Measurements from ENCODE around the gene UMAD1.
"Not testable (repeated sequence)": the region's sequence is repeated elsewhere in the genome, so short reads cannot be mapped to it uniquely, and the experiment has no call there.

UMAD1 gene

DNA sequence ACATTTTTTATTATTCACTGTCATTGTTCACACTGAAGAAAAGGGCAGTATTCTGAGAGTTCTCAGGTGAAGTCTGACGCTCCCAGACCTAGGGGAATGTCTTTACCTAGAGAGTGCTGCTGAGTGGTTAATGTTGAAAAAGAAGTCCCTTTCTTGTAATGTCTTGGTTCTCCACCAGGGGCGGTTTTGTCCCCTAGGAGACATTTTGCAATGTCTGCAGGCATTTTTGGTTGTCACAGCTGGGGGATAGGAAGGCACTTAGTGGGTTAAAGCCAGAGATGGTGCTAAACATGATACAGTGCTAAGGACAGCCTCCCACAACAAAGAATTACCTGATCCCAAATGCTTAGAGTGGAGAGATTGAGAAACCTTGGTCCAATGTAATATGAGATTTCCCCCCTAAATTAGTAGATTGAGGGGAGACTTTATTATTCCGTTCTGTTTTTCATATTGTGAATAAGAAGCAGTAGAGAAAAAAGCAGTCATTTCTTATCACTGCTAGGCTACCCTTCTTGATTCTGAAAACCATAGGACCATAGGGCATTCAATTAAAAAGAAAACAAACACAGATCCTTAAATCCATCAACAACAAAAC, 13.1 kb downstream of the UMAD1 start:
- no peak for DNase-seq

DNA sequence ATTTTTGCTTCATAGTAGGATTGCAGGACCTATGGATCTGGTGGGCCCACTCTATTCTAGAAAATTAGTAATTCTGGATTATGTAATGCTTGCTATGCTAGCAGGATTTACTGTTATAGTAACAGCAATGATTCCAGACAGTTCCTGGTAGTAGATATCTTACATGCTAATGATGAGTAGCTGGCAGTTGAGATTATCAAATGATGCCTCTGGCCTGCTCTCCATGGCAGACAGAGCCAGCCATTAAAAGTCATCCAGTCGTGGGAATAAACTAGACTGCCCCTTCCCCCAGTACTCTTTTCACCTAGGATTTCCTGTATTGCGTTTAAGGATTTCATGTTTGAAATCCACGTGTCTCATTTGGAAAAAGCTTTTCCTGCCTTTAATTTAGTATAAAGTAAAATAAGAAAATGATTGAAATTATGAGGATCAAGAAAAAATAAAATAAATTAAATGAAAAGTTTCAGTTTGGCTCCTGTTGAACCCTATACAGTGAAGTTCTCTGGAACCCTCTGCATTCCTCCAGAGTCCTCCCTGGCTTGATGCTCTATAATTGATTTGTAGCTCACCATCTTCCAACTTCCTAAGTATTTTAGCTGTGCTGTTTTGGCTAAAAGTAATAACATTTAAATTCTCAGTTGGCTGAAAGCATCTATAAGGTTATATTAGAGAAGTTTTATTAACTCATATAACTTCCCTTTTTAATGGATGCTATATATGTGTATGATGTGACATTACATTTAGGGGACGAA, 14.6 kb downstream of the UMAD1 start:
- DNase-seq: no peak

DNA sequence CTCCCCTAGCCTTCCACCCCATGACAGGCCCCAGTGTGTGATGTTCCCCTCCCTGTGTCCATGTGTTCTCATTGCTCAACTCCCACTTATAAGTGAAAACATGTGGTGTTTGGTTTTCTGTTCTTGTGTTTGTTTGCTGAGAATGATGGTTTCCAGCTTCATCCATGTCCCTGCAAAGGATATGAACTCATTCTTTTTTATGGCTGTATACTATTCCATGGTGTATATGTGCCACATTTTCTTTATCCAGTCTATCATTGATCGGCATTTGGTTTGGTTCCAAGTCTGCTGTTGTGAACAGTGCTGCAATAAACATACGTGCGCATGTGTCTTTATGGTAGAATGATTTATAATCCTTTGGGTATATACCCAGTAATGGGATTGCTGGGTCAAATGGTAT, 15.9 kb downstream of the UMAD1 start:
- not testable (repeated sequence) for DNase-seq

DNA sequence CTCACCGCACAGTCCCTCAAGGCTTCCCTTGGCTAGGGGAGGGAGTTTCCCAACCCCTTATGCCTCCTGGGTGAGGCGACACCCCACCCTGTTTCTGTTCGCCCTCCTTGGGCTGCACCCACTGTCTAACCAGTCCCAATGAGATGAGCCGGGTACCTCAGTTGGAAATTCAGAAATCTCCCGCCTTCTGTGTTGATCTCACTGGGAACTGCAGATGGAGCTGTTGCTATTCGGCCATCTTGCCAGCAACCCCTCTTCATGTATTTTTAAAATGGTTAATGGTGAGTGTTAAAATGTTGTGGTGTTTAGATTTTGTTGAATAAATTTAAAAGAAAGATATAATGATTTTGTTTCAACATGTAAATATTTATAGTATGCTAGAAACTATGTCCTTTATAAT, 22.0 kb downstream of the UMAD1 start:
- DNase-seq: no peak

DNA sequence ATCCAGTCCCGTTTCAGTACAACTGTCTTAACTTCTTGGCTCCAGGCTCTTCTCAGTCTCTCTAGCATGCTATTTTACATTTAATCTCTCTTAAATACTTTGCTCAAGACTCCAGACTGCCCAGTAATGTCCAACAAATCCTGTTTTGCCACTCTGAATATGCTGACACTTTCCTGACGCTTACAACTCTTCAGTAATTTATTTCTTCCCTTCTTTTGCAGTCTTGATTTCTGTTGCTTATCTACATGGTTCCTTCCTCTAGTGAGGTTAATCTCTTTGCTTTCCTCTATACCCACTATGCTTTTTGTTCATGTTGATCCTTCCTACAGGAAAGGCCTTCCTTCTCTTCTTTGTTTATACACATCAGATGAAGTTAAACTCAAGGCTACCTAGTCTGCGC, 23.7 kb downstream of the UMAD1 start:
- DNase-seq: no peak

DNA sequence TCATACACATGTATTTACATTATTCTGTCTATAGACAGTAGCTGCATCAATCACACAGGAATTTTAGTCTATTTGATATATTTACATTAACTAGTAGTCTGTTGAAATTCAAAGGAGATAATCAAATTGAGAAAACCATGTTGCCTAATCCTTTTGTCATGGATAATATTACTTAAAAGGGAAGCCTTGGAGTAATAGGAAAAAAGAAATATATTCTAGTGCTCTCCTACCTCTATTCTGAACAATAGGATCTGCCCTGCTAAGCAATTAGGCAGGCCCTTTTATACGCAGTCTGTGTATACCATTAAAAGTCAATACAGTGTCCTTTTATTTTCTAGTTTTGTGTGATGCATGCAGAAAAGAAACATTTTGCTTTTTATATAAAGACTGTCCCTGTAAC, 24.5 kb downstream of the UMAD1 start:
- no peak for DNase-seq

DNA sequence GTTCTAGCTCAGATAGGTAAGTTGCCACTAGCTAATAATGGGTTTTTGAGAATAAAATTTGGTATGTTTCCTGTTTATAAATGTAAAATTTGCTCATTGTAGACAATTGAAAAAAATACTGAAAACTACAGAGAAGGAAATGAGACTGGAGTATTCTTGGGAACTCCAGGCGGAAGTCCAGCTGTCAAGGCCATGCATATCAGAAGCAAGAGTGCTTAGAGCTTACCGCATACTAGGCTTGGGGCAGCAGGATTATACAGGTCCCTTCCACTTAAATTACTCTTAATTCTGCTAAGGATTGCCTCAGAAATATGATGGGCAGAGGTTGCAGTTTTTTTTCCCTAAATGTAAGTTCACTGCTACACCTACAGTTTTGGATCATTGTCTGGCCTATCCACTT, 26.6 kb downstream of the UMAD1 start:
- DNase-seq: no peak

DNA sequence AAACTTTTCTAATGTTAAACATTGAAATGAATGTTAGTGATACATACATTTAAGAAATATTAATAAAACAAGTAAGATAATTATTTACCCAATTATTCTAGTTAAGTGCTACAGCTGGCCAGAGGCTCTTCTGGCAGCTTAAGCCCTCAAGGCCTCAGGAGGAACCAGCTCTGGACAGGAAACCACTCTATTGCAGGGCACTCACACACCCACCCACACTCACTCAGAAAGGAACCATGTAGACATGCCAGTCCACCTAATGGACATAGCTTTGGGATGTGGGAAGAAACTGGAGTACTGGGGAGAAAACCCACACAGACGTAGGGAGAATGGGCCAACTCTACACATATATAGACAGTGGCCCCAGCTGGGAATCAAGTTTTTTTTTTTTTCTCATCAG, 28.2 kb downstream of the UMAD1 start:
- no peak for DNase-seq

DNA sequence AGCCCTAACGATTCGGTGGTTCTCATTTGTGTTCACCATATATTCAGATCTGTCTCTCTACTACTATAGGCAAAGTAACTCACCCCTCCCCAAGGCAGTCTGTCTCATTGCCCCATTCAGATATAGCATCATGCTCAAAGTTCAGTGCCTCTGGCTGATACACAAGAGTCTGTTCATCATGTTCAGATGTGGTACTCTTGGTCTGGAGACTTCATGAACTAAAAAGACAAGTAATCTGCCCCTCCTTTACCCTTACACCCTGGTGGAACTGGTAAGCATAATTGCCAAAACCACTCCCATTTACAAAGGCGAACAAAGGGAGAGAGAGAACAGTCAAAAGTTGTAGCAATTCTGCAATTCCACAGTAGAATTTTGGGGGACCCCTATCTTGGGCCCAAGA, 29.9 kb downstream of the UMAD1 start:
- DNase-seq: no peak

DNA sequence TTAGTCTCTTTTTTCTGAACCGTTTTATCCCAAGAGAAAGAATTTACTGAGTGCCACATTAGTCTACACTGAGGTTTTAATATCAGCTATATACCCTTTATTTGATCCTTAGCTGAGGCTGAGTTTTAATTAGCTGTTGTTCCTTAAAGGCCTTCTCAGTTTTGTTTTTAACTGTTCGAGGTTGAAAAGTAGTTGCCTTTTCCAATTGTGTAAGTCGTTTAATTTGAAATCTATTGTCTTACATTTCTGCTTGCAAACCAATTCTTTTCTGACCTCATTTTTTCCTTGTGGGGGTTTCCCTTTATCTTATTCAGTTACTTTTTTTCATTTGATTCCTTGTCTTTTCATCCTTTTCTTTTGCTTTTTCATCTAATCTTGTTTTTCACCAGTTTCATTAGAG, 30.8 kb downstream of the UMAD1 start:
- no peak for DNase-seq

DNA sequence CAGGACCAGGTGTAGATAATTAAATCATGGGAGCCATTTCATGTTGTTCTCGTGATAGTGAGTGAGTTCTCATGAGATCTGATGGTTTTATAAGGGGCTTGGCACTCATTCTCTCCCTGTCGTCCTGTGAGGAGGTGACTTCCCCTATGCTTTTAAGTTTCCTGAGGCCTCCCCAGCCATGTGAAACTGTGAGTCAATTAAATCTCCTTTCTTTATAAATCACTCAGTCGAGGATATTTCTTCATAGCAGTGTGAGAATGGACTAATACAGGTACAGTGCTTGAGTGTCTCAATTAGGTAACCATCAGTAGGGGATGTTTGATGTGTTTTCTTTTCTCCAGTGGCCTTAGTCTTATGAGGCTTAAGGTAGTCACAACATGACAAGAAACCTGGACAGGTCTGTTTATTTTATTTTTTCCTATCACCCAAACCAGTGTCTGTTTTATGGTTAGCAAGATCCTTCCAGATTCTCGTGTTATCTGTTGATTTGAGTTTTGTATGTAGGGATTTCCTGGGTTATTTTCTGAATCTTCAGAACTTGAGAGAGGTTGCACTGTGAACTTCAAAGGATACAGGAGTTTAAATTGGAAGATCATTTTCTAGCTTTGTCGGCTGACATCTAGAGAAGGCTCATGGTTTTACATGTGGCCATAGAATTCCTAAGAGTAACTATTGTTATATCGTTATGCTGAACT, 32.1 kb downstream of the UMAD1 start:
- DNase-seq: no peak

DNA sequence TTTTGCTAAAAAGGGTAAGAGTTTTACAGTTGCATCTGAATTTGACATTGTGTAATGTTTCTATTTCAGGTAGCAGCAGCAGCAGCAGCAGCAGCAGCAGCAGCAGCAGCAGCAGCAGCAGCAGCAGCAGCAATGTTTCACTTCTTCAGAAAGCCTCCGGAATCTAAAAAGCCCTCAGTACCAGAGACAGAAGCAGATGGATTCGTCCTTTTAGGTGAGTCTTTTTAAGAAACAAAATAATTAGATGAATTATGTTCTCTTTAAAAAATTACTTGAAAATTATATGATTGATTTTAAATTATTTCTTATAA, 32.6 kb downstream of the UMAD1 start:
- DNase-seq: no peak

DNA sequence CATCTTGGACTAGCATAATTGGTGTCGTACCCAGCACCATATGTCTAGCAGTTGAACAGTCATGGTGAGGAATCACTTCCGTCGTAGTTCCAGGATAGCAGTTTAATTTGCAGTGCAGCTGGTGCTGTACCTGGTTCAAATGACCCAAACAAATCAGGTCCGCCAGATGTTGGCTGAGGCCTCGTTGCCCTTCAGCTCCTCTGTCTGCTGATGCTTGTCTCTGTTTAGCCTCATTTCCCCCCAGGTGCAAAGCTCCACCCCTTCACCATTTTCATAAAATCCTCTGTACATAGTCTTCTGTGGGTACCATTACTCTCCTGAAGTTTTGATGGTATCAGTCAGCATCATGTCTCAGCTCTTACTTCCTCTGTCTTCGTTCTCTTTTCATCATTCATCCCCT, 35.1 kb downstream of the UMAD1 start:
- no peak for DNase-seq

DNA sequence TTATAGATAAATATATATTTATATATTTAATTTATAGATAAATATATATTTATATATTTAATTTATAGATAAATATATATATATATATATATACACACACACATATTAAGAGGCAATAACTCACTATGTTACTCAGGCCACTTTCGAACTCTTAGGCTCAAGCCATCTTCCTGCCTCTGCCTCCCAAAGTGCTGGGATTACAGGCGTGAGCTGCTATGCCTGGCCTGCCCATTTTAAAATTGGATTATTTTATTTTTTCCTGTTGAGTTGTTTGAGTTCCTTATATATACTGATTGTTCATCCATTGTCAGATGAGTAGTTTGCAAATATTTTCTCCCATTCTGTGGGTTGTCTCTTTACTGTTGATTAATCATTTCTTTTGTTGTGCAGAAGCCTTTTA, 39.1 kb downstream of the UMAD1 start:
- DNase-seq: not testable (repeated sequence)

DNA sequence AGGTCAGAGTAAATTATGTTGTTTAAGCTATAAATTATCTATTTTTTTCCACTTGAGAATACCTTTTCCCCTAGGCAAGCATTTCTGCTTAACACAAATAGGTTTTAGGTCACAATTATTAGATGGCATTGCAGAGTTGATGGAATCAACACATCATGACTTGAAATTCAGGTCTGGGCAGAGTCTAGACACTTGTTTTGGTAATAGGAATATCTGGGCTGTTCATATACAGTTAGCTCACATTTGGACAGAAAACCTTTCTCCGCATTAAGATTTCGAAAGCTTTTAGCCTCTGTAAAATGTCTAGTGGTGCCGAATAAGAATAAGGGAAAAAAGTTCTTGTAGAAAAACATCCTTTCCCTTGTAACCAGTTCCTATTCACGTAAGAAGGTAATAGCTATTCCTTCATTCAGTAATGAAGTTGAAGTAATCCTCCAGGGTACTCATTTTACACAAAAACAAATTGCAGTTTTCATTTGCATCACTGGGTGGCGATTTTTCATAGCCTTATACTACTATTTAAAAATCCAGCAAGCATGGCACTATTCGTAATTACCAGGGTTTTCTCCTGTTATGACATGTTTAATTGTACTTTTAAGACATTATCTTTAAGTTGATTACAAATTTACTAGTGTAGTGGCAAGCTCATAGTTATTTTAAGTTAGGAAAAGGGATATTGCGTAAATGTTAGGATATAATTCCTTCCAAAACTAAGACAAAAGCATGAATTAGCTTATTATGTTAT, 40.8 kb downstream of the UMAD1 start:
- peak; percentile 88 for DNase-seq

DNA sequence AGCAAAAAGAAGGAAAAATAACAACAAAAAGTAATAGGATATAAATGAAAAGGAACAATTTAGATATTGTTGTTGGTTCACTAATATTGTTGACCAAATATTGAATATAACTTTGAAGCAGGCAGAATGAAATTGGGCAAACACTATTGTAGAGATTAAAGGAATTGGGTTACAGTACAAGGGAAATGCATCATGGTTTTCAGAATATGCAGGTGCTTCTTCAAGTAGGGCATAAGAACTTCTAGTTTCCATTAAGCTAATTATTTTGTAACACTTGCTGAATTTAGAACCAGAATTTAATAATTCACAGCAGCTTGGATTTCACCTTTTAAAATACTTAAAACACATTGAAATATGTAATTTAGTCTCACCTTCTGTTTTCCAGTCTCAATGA, 41.4 kb downstream of the UMAD1 start:
- DNase-seq: no peak

DNA sequence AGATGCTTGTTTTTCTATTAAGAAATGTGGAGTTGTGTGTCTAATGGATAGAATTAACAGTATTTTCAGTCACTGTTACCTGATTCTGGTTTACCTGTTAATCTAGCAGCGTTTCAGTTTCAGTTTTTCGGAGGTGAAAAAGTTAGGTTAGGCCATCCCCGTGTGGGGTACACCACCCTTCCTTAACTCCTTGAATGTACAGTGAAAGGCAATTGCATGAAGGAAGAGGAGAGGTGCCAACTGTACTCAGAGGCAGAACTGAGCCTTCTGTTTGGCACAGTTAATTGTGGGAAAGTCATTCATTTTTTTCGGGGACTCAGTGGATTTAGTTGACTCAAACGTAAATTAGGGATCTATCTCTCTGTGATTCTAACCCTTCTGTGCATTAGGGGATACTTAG, 42.3 kb downstream of the UMAD1 start:
- DNase-seq: peak; percentile 50

DNA sequence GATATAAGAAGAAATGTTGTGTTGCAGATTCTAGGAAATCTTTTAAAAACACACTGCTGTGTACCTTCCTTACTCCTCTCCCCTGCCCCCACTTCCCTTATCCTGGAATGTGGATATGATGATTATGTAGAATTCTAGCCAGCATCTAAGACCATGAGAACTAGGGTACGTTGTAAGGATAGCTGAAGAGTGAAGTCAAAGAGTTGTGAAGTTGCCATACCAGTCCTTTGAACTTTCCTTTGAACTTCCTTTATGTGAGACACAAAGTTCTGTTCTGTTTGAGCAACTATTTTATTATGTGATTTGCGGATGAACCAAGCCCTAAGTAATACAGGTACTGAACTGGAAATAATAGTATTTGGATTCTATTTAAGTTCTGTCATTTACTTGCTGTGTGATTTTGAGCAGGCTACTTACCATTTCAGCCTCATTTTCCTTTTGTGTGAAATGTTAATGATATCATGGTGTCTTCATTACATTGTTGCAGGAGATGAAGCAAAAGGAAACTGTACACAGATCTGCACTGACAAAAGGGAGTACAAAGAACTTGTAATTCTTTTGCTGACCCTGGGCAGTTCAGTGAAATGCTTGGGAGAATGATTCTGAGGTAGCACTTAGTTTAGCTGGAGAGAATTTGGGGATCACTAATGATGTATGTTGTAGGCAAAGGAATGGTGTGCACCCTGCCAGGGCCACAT, 46.4 kb downstream of the UMAD1 start:
- DNase-seq: no peak

DNA sequence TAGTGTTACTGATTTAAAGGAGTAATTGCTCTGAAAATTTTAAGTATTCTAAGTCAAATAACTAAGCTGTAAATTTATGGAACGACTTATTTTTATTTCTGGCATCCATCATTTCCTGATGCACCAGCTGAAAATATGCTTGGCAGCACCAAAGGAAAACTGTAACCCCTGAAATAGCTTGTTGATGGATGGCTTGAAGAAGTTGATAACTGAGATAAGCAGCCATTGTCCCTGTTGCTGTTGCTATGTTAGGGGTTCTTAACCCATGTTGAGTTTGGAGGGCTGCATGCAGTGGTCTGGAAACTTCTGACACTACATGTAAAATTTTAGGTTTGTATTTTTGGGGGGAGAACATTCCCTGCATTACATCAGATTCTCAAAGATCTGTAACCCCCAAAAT, 47.2 kb downstream of the UMAD1 start:
- no peak for DNase-seq

DNA sequence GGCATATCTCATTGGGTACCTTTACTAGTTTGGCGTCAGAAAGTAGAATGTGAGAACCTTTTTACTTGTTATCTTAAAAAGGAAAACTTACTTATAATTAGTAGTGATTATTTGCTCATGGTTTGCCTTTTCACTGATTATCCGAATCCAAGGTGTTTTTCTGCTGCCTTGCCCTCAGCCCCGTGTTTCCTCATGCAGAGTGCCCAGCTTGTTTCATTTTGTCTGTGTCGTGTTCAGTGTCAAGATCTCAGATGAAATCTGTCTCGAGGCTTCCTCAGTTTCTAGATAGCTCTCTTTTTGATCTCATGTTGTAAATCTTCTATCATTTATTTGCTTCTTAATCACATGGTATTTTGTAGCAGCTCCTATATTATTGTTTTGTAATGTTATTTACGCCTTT, 47.8 kb downstream of the UMAD1 start:
- no peak for DNase-seq

DNA sequence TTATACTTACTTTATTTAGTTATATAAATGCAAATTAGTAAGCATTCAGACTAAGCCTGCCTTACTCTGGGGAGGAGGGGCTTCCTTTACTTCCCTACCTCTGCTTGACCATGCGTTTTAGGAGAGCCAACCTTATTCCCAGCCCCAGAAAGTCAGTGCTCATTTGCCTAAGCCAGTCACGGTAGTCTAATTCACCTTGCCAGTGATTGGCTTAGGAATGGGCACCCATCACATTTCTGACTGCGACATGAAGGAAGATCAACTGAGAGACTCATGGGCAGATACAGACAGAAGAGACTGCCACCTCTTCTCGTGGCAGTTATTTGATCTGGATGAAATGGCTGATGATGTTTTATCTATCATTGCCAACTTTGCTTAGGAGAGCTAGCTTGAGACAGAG, 48.4 kb downstream of the UMAD1 start:
- no peak for DNase-seq

DNA sequence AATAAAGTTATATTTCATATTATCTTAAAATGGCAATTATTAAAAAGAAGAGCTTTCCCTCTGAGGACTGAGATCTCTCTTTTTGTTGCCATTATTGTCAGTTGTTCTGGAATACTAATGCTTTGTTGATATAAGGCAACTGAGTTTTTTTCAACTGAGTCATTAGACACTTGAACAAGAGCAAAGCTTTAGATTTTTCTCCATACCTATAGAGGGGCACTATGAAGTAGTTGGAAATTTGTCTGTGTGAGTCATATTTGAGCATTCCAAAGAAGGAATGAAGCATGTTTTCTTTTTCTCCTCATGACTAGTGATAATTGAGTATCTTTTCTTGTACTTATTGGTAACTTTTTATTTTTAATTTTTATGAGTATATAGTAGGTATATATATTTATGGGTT, 53.3 kb downstream of the UMAD1 start:
- DNase-seq: no peak

DNA sequence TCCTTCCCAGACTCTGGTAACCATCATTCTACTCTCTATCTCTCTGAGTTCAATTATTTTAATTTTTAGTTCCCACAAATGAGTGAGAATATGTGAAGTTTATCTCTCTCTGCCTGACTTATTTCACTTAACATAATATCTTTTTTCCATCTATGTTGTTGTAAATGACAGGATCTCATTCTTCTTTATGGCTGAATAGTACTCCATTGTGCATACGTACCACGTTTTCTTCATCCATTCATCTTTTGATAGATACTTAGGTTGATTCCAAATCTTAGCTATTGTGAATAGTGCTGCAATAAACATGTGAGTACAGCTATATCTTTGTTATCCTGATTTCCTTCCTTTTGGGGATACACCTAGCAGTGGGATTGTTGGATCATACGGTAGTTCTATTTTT, 54.0 kb downstream of the UMAD1 start:
- DNase-seq: no peak

Measured in NCI-H446 treated with DMSO at 0.1 percent for 48 hours (cell line).